Bronchial epithelial cell (primary cell): ENCODE results near the gene ZDHHC19. TPM values are rescaled to one million over a fixed set of nuclear protein-coding genes. Genes with fewer than 3 reads are reported as not detected.

Experiments
- DNase-seq: peaks from one replicate; pipeline ENCODE4 v3.0.0-alpha.2; 2010; ENCODE audit warnings: low read depth
- FAIRE-seq: peaks from 2 replicates; lab custom pipeline; 2011; peaks lifted over from hg19 to GRCh38; lab: Jason Lieb, UNC
- H3K27me3 ChIP-seq: 2 replicates; pipeline ENCODE4 v1.5.1; 2011; ENCODE audit warnings: low read length; ENCODE audit not compliant: control insufficient read depth, insufficient read depth
- H3K36me3 ChIP-seq: 2 replicates; pipeline ENCODE4 v1.5.1; 2011; ENCODE audit warnings: low read length; ENCODE audit not compliant: control insufficient read depth, insufficient read depth
- H3K4me3 ChIP-seq: 2 replicates; pipeline ENCODE4 v1.5.1; 2011; ENCODE audit warnings: mild to moderate bottlenecking, low read depth, low read length, control low read depth
- CTCF ChIP-seq: IDR thresholded peaks from 2 replicates; pipeline ENCODE4 v1.5.1; 2011; ENCODE audit warnings: mild to moderate bottlenecking, moderate library complexity, low read length, control low read depth, inconsistent platforms; ENCODE audit not compliant: insufficient read depth, severe bottlenecking
- total RNA-seq: library from RNA; depleted of rRNA; stranded (reverse); fragments of >200 nt; gene quantifications from 2 replicates; pipeline ENCODE4 v1.2.1, GENCODE V29; 2014

Gene ZDHHC19
- total RNA-seq, 1 donor from 2014 or later, result not detected

GRCh38 chr3:196236223-196236622 lies 25.0 kb upstream of the ZDHHC19 start:
- FAIRE-seq, result no peak
- no peak for DNase-seq
- TF ChIP-seq CTCF, result no peak
- peaks cover 6% of the 10 kb centered on the region for H3K36me3 ChIP-seq
- no peak overlapping the region for H3K4me3 ChIP-seq
- no peaks in the 10 kb centered on the region for H3K27me3 ChIP-seq

GRCh38 chr3:196235452-196236122 lies 24.4 kb upstream of the ZDHHC19 start:
- no peak overlapping the region for H3K4me3 ChIP-seq
- FAIRE-seq (no peak), DNase-seq (no peak)
- no peaks in the 10 kb centered on the region for H3K27me3 ChIP-seq
- no peak for TF ChIP-seq CTCF
- H3K36me3 ChIP-seq, result peaks cover 6% of the 10 kb centered on the region

- no peak for TF ChIP-seq CTCF
- no peak for DNase-seq
- FAIRE-seq, result no peak
Measured at GRCh38 chr3:196232882-196233251, 21.7 kb upstream of the ZDHHC19 start.

GRCh38 chr3:196232154-196232881 lies 21.1 kb upstream of the ZDHHC19 start:
- peaks cover 2% of the 10 kb centered on the region for H3K27me3 ChIP-seq
- FAIRE-seq (no peak), DNase-seq (no peak)
- no peaks in the 10 kb centered on the region for H3K36me3 ChIP-seq
- no peak for TF ChIP-seq CTCF
- H3K4me3 ChIP-seq, result no peak overlapping the region

More at GRCh38 chr3:196232882-196233251, 21.7 kb upstream of the ZDHHC19 start:
- H3K36me3 ChIP-seq, result no peaks in the 10 kb centered on the region
- no peak overlapping the region for H3K4me3 ChIP-seq
- no peaks in the 10 kb centered on the region for H3K27me3 ChIP-seq

- no peak for TF ChIP-seq CTCF
- no peak overlapping the region for H3K4me3 ChIP-seq
- DNase-seq (no peak), FAIRE-seq (no peak)
- peaks cover 2% of the 10 kb centered on the region for H3K27me3 ChIP-seq
- no peaks in the 10 kb centered on the region for H3K36me3 ChIP-seq
Measured at GRCh38 chr3:196227629-196228493, 16.7 kb upstream of the ZDHHC19 start.
